Effector memory CD4-positive, alpha-beta T cell (primary cell): ENCODE results near the gene TSPAN32.
"Not testable (repeated sequence)": the region's sequence is repeated elsewhere in the genome, so short reads cannot be mapped to it uniquely, and the experiment has no call there.

Source experiments
- DNase-seq, 3 donors: peaks; one replicate each; pipeline ENCODE4 v3.0.0-alpha.2; 2020
- H3K27ac ChIP-seq: 2 replicates; pipeline ENCODE4 v1.7.0; 2013; ENCODE audit warnings: mild to moderate bottlenecking, low read length, moderate library complexity; ENCODE audit not compliant: insufficient read depth, poor library complexity, severe bottlenecking
- H3K27me3 ChIP-seq: replicated peaks from 2 replicates; pipeline ENCODE4 v1.7.0; 2013; ENCODE audit warnings: mild to moderate bottlenecking, low read length; ENCODE audit not compliant: insufficient read depth, control insufficient read depth, poor library complexity, severe bottlenecking
- H3K36me3 ChIP-seq: 2 replicates; pipeline ENCODE4 v1.7.0; 2013; ENCODE audit warnings: mild to moderate bottlenecking, low read length, moderate library complexity; ENCODE audit not compliant: control insufficient read depth, insufficient read depth
- H3K4me1 ChIP-seq: 2 replicates; pipeline ENCODE4 v1.7.0; 2013; ENCODE audit warnings: low read length, mild to moderate bottlenecking; ENCODE audit not compliant: control insufficient read depth, insufficient read depth, poor library complexity, severe bottlenecking
- H3K4me3 ChIP-seq: 2 replicates; pipeline ENCODE4 v1.7.0; 2013; ENCODE audit warnings: low read length, low read depth, mild to moderate bottlenecking; ENCODE audit not compliant: insufficient read depth, poor library complexity, severe bottlenecking
- H3K9me3 ChIP-seq: 2 replicates; pipeline ENCODE4 v1.7.0; 2013; ENCODE audit warnings: mild to moderate bottlenecking, low read length, moderate library complexity; ENCODE audit not compliant: control insufficient read depth

TSPAN32 gene

DNA sequence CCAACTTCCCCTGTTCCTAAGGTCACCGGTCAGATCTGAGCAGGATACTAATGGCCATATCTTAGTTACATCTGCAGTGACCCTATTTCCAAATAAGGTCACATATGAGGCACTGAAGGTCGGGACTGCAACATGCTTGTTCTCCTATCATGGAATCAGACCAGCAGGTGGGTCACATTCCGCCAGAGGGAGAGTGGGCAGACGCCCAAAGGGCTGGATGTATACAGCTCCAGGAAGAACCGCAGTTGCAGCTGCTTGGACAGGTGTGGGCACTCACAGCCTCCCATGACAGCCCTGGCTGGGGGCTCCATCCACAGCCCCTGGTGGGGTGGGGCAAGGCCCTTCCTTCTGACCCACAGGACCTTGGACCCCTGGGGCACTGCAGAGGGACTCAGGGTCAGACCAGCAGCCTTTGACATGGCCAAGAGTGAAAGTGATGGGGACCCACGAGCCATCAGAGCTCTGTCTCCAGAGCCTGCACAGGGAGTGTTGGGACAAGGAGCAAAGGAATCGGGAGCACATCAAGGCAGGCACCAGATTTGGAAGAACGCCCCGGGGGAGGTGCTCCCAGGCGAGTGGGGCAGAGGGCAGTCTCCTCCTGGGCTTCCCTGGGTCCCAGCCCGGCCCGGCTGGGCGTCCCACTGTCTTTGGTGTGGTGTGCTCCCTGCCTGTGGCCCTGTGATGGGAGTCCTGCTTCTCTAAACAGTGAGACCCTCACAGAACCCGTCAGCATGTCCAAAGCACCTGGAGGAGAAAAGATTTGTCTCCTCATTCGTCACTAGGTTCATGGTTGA is 62.0 kb downstream of the TSPAN32 start:
- DNase-seq, result no peak
- Histone ChIP-seq H3K9me3 (no peaks in the 10 kb centered on the region), H3K27ac (no peak overlapping the region), H3K4me1 (no peaks in the 10 kb centered on the region), H3K27me3 (no peaks in the 10 kb centered on the region), H3K4me3 (no peak overlapping the region), H3K36me3 (no peaks in the 10 kb centered on the region)

- H3K36me3 ChIP-seq, H3K9me3 ChIP-seq, H3K27ac ChIP-seq, H3K4me3 ChIP-seq, H3K27me3 ChIP-seq, DNase-seq, H3K4me1 ChIP-seq: not testable (repeated sequence)
Observed at GRCh38 chr11:2364386-2364785, 62.6 kb downstream of the TSPAN32 start.

- no peaks in the 10 kb centered on the region for H3K4me1 ChIP-seq
- H3K9me3 ChIP-seq, result no peaks in the 10 kb centered on the region
- DNase-seq, result no peak
- H3K27ac ChIP-seq, result no peak overlapping the region
- H3K36me3 ChIP-seq, result no peaks in the 10 kb centered on the region
- no peak overlapping the region for H3K4me3 ChIP-seq
- H3K27me3 ChIP-seq, result no peaks in the 10 kb centered on the region
Observed at GRCh38 chr11:2365571-2366210, 63.9 kb downstream of the TSPAN32 start.

- no peak overlapping the region for H3K27ac ChIP-seq
- no peaks in the 10 kb centered on the region for H3K4me1 ChIP-seq
- no peaks in the 10 kb centered on the region for H3K9me3 ChIP-seq
- H3K36me3 ChIP-seq, result no peaks in the 10 kb centered on the region
- DNase-seq, result no peak
- no peaks in the 10 kb centered on the region for H3K27me3 ChIP-seq
- no peak overlapping the region for H3K4me3 ChIP-seq
Observed at GRCh38 chr11:2366276-2366675, 64.5 kb downstream of the TSPAN32 start.

- Histone ChIP-seq H3K27ac (no peak overlapping the region), H3K27me3 (no peaks in the 10 kb centered on the region), H3K9me3 (no peaks in the 10 kb centered on the region), H3K4me3 (no peak overlapping the region), H3K36me3 (no peaks in the 10 kb centered on the region), H3K4me1 (no peaks in the 10 kb centered on the region)
- DNase-seq, result no peak
Observed at GRCh38 chr11:2366733-2367132, 64.9 kb downstream of the TSPAN32 start.

DNA sequence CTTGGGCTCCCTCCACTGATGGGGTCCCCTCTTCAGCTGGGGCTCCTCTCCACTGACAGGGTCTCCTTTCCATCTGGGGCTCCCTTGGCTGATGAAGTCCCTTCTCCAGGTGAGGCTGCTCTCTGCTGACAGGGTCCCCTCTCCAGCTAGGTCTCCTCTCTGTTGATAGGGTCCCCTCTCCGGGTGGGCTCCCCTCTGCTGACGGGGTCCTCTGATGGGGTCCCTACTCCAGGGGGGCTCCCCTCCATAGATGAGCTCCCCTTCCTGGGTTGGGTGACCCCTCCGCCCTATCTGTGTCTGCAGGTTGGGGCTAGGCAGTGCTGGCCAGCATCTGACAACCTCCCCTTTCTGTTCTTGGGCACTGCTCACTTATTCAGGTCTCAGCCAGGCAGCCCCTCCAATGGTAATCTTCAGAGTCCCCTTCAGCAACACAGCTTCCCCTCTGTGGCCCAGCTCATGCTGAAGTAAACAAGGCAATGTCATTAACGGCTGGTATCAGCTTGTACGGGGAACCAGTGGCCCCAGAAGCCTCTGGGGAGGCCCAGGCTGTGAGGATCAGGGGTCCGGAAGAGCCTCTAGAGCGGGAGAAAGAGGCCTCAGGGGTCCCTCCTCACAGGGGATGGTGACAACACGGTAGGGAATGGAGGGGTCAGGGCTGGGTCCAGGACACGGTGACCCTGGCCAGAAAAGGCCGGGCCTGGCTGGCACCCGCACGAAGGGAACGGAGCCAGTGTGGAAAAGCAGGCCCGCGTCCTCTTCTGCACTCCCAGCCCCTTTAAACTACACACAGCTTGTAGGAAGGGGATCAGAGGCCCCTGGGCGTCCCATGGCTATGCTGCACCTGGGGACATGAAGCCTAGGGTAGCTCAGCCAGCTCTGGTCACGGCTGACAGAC is 65.7 kb downstream of the TSPAN32 start:
- DNase-seq, result no peak
- Histone ChIP-seq H3K27ac (no peak overlapping the region), H3K36me3 (no peaks in the 10 kb centered on the region), H3K4me3 (no peak overlapping the region), H3K9me3 (no peaks in the 10 kb centered on the region), H3K27me3 (no peaks in the 10 kb centered on the region), H3K4me1 (no peaks in the 10 kb centered on the region)
